Raji (cell line): ENCODE measurements around the gene ABCC3.

ENCODE experiments used
- POLR2A ChIP-seq: IDR thresholded peaks from 2 replicates; pipeline ENCODE4 v1.6.1; 2011; ENCODE audit warnings: low read depth, low read length, control low read depth; ENCODE audit not compliant: insufficient read depth

ABCC3 gene

GRCh38 chr17:50634224-50634914 is at the start of gene ABCC3:
Gene ABCC3, plus strand, starts transcription at chr17:50634881. Its CDS starts 56 bp downstream, at chr17:50634937.
- TF ChIP-seq POLR2A: no peak

GRCh38 chr17:50585346-50585745 is 49.3 kb upstream of the ABCC3 start:
- no peak for TF ChIP-seq POLR2A

- TF ChIP-seq POLR2A: no peak
Observed at GRCh38 chr17:50585891-50586290, 48.8 kb upstream of the ABCC3 start.

GRCh38 chr17:50586421-50587247 is 48.0 kb upstream of the ABCC3 start:
- no peak for TF ChIP-seq POLR2A

GRCh38 chr17:50587571-50587970 is 47.1 kb upstream of the ABCC3 start:
- no peak for TF ChIP-seq POLR2A

GRCh38 chr17:50588391-50589049 is 46.2 kb upstream of the ABCC3 start:
- TF ChIP-seq POLR2A: no peak

- no peak for TF ChIP-seq POLR2A
Observed at GRCh38 chr17:50589095-50589705, 45.5 kb upstream of the ABCC3 start.

GRCh38 chr17:50590946-50591737 is 43.5 kb upstream of the ABCC3 start:
- no peak for TF ChIP-seq POLR2A

GRCh38 chr17:50593321-50593720 is 41.4 kb upstream of the ABCC3 start:
- no peak for TF ChIP-seq POLR2A

- no peak for TF ChIP-seq POLR2A
Observed at GRCh38 chr17:50594128-50594823, 40.4 kb upstream of the ABCC3 start.

GRCh38 chr17:50594892-50595291 is 39.8 kb upstream of the ABCC3 start:
- TF ChIP-seq POLR2A: no peak

- no peak for TF ChIP-seq POLR2A
Observed at GRCh38 chr17:50596191-50597037, 38.3 kb upstream of the ABCC3 start.

- no peak for TF ChIP-seq POLR2A
Observed at GRCh38 chr17:50598487-50598886, 36.2 kb upstream of the ABCC3 start.
